Measurements from ENCODE around the gene SLX4IP. TPM values are rescaled to one million over a fixed set of nuclear protein-coding genes. Genes with fewer than 3 reads are reported as not detected.

The SLX4IP gene
- total RNA-seq, 1 donor from 2014 or later = 5.4 TPM

DNA sequence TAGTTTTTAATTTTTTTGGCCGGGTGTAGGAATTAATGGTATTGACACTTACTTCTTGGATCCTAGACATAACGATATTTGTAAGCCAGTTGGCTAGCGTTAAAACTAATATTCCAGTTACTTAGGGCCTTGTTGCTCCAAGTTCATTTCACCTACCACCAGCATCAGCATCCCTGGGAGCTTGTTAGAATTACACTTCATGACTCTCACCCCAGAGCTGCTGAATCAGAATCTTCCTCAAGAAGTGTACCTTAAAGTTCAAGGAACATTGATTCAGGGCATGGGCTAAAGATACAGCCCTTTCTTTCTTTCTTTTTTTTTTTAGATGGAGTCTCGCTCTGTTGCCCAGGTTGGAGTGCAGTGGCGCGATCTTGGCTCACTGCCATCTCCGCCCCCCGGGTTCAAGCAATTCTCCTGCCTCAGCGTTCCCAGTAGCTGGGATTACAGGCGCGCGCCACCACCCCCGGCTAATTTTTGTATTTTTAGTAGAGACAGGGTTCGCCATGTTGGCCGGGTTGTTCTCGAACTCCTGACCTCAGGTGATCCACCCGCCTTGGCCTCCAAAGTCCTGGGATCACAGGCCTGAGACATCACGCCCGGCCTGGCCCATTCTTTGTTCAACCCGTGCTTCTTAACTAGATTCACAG, 1.1 kb downstream of the SLX4IP start:
- Mint-ChIP-seq H3K4me1 (ENCODE audit: low read depth) (peaks cover 22% of the 10 kb centered on the region), H3K36me3 (ENCODE audit: low read depth) (peaks cover 2% of the 10 kb centered on the region), H3K27ac (ENCODE audit: unreplicated experiment) (no peak overlapping the region), H3K9me3 (ENCODE audit: low read depth) (no peaks in the 10 kb centered on the region), H3K27me3 (ENCODE audit: low read depth) (no peaks in the 10 kb centered on the region), H3K4me3 (ENCODE audit: unreplicated experiment) (peak overlapping the region; percentile 92)
- no peak for DNase-seq (ENCODE audit: low spot score)
- TF ChIP-seq, protein P1, sequence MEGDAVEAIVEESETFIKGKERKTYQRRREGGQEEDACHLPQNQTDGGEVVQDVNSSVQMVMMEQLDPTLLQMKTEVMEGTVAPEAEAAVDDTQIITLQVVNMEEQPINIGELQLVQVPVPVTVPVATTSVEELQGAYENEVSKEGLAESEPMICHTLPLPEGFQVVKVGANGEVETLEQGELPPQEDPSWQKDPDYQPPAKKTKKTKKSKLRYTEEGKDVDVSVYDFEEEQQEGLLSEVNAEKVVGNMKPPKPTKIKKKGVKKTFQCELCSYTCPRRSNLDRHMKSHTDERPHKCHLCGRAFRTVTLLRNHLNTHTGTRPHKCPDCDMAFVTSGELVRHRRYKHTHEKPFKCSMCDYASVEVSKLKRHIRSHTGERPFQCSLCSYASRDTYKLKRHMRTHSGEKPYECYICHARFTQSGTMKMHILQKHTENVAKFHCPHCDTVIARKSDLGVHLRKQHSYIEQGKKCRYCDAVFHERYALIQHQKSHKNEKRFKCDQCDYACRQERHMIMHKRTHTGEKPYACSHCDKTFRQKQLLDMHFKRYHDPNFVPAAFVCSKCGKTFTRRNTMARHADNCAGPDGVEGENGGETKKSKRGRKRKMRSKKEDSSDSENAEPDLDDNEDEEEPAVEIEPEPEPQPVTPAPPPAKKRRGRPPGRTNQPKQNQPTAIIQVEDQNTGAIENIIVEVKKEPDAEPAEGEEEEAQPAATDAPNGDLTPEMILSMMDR (IDR thresholded peaks at IDR 0.05) = no peak

DNA sequence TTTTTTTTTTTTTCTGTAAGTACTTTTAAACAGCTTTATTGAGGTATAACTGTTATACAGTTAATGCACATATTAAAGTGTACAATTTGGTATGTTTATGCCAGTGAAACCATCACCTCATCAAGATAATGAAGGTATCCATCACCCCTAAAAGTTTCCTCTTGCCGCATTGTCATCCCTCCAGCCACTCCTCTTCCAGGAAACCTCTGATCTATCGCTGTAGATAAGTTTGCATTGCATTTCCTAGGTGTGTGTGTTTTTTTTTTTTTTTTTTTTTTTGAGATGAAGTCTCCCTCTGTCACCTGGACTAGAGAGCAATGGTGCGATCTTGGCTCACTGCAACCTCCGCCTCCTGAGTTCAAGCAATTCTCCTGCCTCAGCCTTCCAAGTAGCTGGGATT, 3.1 kb downstream of the SLX4IP start:
- H3K9me3 Mint-ChIP-seq (ENCODE audit: low read depth) = no peaks in the 10 kb centered on the region
- H3K27ac Mint-ChIP-seq (ENCODE audit: unreplicated experiment) = no peak overlapping the region
- H3K36me3 Mint-ChIP-seq (ENCODE audit: low read depth) = no peaks in the 10 kb centered on the region
- peaks cover 11% of the 10 kb centered on the region for H3K4me1 Mint-ChIP-seq (ENCODE audit: low read depth)
- no peaks in the 10 kb centered on the region for H3K27me3 Mint-ChIP-seq (ENCODE audit: low read depth)
- DNase-seq (ENCODE audit: low spot score) = no peak
- TF ChIP-seq, protein P1 (IDR thresholded peaks at IDR 0.05) = no peak
- H3K4me3 Mint-ChIP-seq (ENCODE audit: unreplicated experiment) = no peak overlapping the region

DNA sequence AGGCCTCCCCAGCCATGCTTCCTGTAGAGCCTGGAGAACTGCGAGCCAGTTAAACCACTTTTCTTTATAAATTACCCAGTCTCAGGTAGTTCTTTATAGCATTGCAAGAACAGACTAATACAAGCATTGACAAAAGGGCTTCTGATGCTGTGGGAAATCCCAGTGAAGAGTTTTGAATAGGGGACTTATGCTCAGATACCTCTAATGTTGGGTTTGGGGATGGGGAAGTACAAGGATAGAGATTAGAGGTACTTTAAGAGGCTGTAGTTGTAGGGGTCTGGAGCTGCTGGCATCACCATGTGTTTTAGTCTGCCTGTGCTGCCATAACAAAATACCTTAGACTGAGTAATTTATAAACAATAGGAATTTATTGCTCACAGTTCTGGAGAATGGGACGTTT, 8.8 kb downstream of the SLX4IP start:
- TF ChIP-seq, protein P1 (IDR thresholded peaks at IDR 0.05) = no peak
- H3K27ac Mint-ChIP-seq (ENCODE audit: unreplicated experiment) = no peak overlapping the region
- peaks cover 20% of the 10 kb centered on the region for H3K4me1 Mint-ChIP-seq (ENCODE audit: low read depth)
- no peak for DNase-seq (ENCODE audit: low spot score)
- H3K36me3 Mint-ChIP-seq (ENCODE audit: low read depth) = no peaks in the 10 kb centered on the region
- no peak overlapping the region for H3K4me3 Mint-ChIP-seq (ENCODE audit: unreplicated experiment)
- H3K9me3 Mint-ChIP-seq (ENCODE audit: low read depth) = no peaks in the 10 kb centered on the region
- no peaks in the 10 kb centered on the region for H3K27me3 Mint-ChIP-seq (ENCODE audit: low read depth)

DNA sequence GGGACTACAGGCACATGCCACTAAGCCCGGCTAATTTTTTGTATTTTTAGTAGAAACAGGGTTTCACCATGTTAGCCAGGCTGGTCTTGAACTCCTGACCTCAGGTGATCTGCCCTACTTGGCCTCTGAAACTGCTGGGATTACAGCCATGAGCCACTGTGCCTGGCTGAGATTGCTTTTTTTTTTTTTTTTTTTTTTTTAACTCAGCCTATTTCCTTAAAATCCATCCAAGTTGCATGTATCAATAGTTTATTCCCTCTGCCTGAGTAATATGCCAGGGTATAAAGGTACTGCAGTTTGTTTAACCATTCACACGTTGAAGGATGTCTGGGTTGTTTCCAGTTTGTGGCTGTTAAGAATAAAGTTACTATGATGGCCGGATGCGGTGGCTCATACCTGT, 10.7 kb downstream of the SLX4IP start:
- Mint-ChIP-seq H3K36me3 (ENCODE audit: low read depth) (no peaks in the 10 kb centered on the region), H3K4me3 (ENCODE audit: unreplicated experiment) (no peak overlapping the region), H3K9me3 (ENCODE audit: low read depth) (no peaks in the 10 kb centered on the region), H3K27me3 (ENCODE audit: low read depth) (no peaks in the 10 kb centered on the region), H3K4me1 (ENCODE audit: low read depth) (peaks cover 20% of the 10 kb centered on the region), H3K27ac (ENCODE audit: unreplicated experiment) (no peak overlapping the region)
- TF ChIP-seq, protein P1 (IDR thresholded peaks at IDR 0.05) = no peak
- DNase-seq (ENCODE audit: low spot score) = no peak

DNA sequence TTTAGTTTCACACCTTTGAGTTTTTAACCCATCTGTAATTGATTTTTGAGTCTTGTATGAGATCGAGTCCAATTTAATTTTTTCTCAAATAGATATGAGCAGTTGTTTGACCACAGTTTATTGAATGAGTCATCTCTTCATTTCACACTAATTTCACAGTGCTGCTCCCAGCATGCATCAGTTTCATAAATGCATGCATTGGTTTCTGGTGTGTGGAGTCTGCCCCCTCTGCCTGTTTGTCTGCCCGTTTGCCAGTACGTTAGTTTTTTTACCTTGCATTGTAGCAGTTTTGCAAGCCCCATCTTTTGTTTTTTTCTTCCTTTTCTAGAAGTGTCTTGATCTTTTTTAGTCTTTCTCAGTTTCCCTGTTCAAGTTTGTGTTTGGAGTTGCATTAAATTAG, 11.9 kb downstream of the SLX4IP start:
- TF ChIP-seq, protein P1 (IDR thresholded peaks at IDR 0.05) = peak; percentile 55

More for the DNA sequence above, 11.9 kb downstream of the SLX4IP start:
- no peaks in the 10 kb centered on the region for H3K9me3 Mint-ChIP-seq (ENCODE audit: low read depth)
- DNase-seq (ENCODE audit: low spot score) = no peak
- peak overlapping the region; percentile 88 for H3K27ac Mint-ChIP-seq (ENCODE audit: unreplicated experiment)
- H3K4me1 Mint-ChIP-seq (ENCODE audit: low read depth) = peaks cover 20% of the 10 kb centered on the region
- H3K4me3 Mint-ChIP-seq (ENCODE audit: unreplicated experiment) = peak overlapping the region; percentile 47
- H3K27me3 Mint-ChIP-seq (ENCODE audit: low read depth) = no peaks in the 10 kb centered on the region
- H3K36me3 Mint-ChIP-seq (ENCODE audit: low read depth) = no peaks in the 10 kb centered on the region

Data from chondrocyte (in vitro differentiated cells).